A673 (cell line): ENCODE results near the gene SERGEF.

Source experiments
- EZH2 ChIP-seq: fragments of 200-600 bp; sonication (generic); IDR thresholded peaks from 2 replicates; pipeline ENCODE4 v1.6.1; 2017; ENCODE audit warnings: borderline replicate concordance, low read depth, mild to moderate bottlenecking, mixed read lengths, antibody characterized with exemption, low read length; ENCODE audit not compliant: poor library complexity, severe bottlenecking
- TF ChIP-seq, protein P1 (sequence below): fragments of 300-800, 200-600 bp; sonication (generic); conservative IDR thresholded peaks from 2 replicates; pipeline ENCODE4 v1.5.1; 2017; ENCODE audit warnings: low read depth, mild to moderate bottlenecking, antibody characterized with exemption, low read length, moderate library complexity, mixed read lengths

DNA sequence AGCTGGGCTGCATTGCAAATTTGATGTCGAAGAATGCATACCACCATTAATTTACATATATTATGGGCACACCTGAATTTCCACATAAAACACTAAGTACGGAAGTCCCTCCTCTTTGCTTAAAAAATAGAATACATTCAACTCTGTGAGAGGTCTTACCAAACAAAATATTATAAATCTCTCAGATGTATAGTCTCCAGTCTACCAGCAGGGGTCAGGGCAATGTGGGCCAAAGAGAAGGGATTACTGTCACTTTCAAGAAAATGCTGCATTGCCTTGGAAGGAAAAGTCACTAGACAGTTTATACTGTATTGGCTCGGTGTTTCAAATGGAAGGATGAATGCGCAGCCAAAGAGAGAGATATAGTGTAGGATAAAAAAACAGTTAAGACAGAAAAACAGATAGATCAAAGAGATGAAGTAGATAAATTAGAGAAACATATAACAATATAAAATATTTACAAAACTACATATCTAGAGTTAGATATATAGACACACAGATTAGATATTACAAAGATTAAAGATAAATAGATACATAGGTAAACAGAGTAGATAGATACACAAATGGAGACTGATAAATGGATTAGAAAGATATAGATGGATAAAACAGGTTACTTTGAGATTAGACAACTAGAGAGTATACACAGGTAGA lies 20.9 kb downstream of the SERGEF start:
- TF ChIP-seq, protein P1, sequence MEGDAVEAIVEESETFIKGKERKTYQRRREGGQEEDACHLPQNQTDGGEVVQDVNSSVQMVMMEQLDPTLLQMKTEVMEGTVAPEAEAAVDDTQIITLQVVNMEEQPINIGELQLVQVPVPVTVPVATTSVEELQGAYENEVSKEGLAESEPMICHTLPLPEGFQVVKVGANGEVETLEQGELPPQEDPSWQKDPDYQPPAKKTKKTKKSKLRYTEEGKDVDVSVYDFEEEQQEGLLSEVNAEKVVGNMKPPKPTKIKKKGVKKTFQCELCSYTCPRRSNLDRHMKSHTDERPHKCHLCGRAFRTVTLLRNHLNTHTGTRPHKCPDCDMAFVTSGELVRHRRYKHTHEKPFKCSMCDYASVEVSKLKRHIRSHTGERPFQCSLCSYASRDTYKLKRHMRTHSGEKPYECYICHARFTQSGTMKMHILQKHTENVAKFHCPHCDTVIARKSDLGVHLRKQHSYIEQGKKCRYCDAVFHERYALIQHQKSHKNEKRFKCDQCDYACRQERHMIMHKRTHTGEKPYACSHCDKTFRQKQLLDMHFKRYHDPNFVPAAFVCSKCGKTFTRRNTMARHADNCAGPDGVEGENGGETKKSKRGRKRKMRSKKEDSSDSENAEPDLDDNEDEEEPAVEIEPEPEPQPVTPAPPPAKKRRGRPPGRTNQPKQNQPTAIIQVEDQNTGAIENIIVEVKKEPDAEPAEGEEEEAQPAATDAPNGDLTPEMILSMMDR, result peak; percentile 85
- TF ChIP-seq EZH2, result no peak
